Stimulated activated CD8-positive, alpha-beta memory T cell treated with anti-CD3 and anti-CD28 coated beads, Interleukin-4, amount 100 ng/mL, for 24 hours (primary cell): ENCODE results near the gene CBX4.

Source experiments
- DNase-seq: peaks from one replicate; pipeline ENCODE4 v3.0.0-alpha.2; 2020; ENCODE audit warnings: low read depth

CBX4 gene

GRCh38 chr17:79841369-79842135, 2.3 kb upstream of the CBX4 start:
- DNase-seq: no peak

- no peak for DNase-seq
These were observed 1.7 kb upstream of the CBX4 start for GRCh38 chr17:79840989-79841286.

GRCh38 chr17:79840269-79840988, 1.2 kb upstream of the CBX4 start:
- DNase-seq: no peak

- DNase-seq: peak; percentile 30
These were observed 542 bp downstream of the CBX4 start for GRCh38 chr17:79838522-79839274.

GRCh38 chr17:79837888-79838521, 1.2 kb downstream of the CBX4 start:
- DNase-seq: no peak

- peak; percentile 33 for DNase-seq
These were observed 2.0 kb downstream of the CBX4 start for GRCh38 chr17:79836972-79837887.

GRCh38 chr17:79836510-79836971, 2.7 kb downstream of the CBX4 start:
- DNase-seq: no peak

GRCh38 chr17:79835953-79836509, 3.2 kb downstream of the CBX4 start:
- no peak for DNase-seq

- no peak for DNase-seq
These were observed 3.8 kb downstream of the CBX4 start for GRCh38 chr17:79835470-79835899.

GRCh38 chr17:79834565-79835469, 4.4 kb downstream of the CBX4 start:
- DNase-seq: no peak

- no peak for DNase-seq
These were observed 5.3 kb downstream of the CBX4 start for GRCh38 chr17:79833744-79834564.

GRCh38 chr17:79833110-79833450, 6.2 kb downstream of the CBX4 start:
- DNase-seq: no peak

GRCh38 chr17:79832218-79833109, 6.8 kb downstream of the CBX4 start:
- DNase-seq: no peak

GRCh38 chr17:79831265-79832217, 7.7 kb downstream of the CBX4 start:
- DNase-seq: no peak

- DNase-seq: no peak
These were observed 8.4 kb downstream of the CBX4 start for GRCh38 chr17:79830763-79831264.

GRCh38 chr17:79830303-79830702, 8.9 kb downstream of the CBX4 start:
- DNase-seq: no peak

GRCh38 chr17:79829457-79829856, 9.8 kb downstream of the CBX4 start:
- no peak for DNase-seq
